HCT116 (cell line): ENCODE results near the gene MAP2K1. TPM values are rescaled to one million over a fixed set of nuclear protein-coding genes. Genes with fewer than 3 reads are reported as not detected.

Experiments
- ATAC-seq: fragments of 200-7000 bp; cut with Tn5 transposase; 2 replicates; pipeline ENCODE4 v1.9.1; 2020; ENCODE audit warnings: mild to moderate bottlenecking, moderate library complexity
- BruUV-seq: library from RNA; stranded (reverse); fragments of 400-500 nt; replicated peaks from 2 replicates; lab custom pipeline; 2021; lab: Mats Ljungman, UMichigan
- CTCF ChIA-PET: fragments of 300-600 bp; sonication (Branson Sonifier 250); formaldehyde crosslinking; loops from one replicate; lab custom pipeline; 2021; ENCODE audit warnings: antibody characterized with exemption; lab: Charles Lee
- POLR2A ChIA-PET: fragments of 300-600, 350-600 bp; sonication (Branson Sonifier 250); formaldehyde crosslinking; loops from one replicate; lab custom pipeline; 2021; ENCODE audit warnings: antibody characterized with exemption; lab: Charles Lee
- RAD21 ChIA-PET, 2 experiments: fragments of 300-600 bp; sonication (Branson Sonifier 250); formaldehyde crosslinking; loops; one replicate each; lab custom pipeline; 2023; ENCODE audit warnings: low total read pairs in 2 of 2; ENCODE audit not compliant: uncharacterized antibody in 2 of 2, unreplicated experiment in 2 of 2, low non-redundant PET in 1 of 2; lab: Charles Lee
- DNase-seq: peaks from one replicate; pipeline ENCODE4 v3.0.0-alpha.2; 2010; ENCODE audit warnings: low read depth, low spot score
- H2AFZ ChIP-seq: fragments of 200-600 bp; shearing (Covaris generic), sonication (generic); 2 replicates; pipeline ENCODE4 v1.6.1; 2017; ENCODE audit warnings: low read depth, mixed run types, mixed read lengths, antibody characterized with exemption, low read length; ENCODE audit not compliant: poor library complexity, severe bottlenecking
- H3K27ac ChIP-seq: 2 replicates; pipeline ENCODE4 v1.5.1; 2012; ENCODE audit warnings: low read depth, low read length
- H3K27me3 ChIP-seq: fragments of 200-600 bp; sonication (generic); 2 replicates; pipeline ENCODE4 v1.6.1; 2016; ENCODE audit warnings: mixed run types, low read length, mixed read lengths; ENCODE audit not compliant: insufficient read depth
- H3K36me3 ChIP-seq, 2 experiments: fragments of 200-500 bp in 1 of 2; fragments of 200-600 bp in 1 of 2; sonication (Bioruptor generic) in 1 of 2; sonication (generic) in 1 of 2; 2 replicates each; pipeline versions ENCODE4 v1.5.1 to v1.6.1; 2014 to 2016; ENCODE audit warnings: low read length in 2 of 2, inconsistent platforms in 1 of 2, mixed read lengths in 1 of 2, mixed run types in 1 of 2; ENCODE audit not compliant: insufficient read depth in 2 of 2, control insufficient read depth in 1 of 2
- H3K4me1 ChIP-seq, 2 experiments: fragments of 200-600 bp in 1 of 2; sonication (generic) in 1 of 2; 2 replicates each; pipeline versions ENCODE4 v1.5.1 to v1.6.1; 2012 to 2017; ENCODE audit warnings: low read length in 2 of 2, inconsistent platforms in 1 of 2, mild to moderate bottlenecking in 1 of 2, mixed read lengths in 1 of 2, mixed run types in 1 of 2, moderate library complexity in 1 of 2; ENCODE audit not compliant: insufficient read depth in 2 of 2, control insufficient read depth in 1 of 2
- H3K4me2 ChIP-seq: fragments of 200-600 bp; sonication (generic); 2 replicates; pipeline ENCODE4 v1.6.1; 2017; ENCODE audit warnings: mixed run types, low read length, mixed read lengths
- H3K4me3 ChIP-seq, 2 experiments: fragments of 200-600 bp in 1 of 2; sonication (generic) in 1 of 2; replicated peaks in 1 of 2; 2 replicates each; pipeline ENCODE4 v1.5.1; 2011 to 2016; ENCODE audit warnings: low read length in 2 of 2, control low read depth in 1 of 2, low read depth in 1 of 2, mild to moderate bottlenecking in 1 of 2, mixed read lengths in 1 of 2, mixed run types in 1 of 2
- H3K79me2 ChIP-seq: fragments of 200-600 bp; sonication (generic); 2 replicates; pipeline ENCODE4 v1.6.1; 2017; ENCODE audit warnings: mild to moderate bottlenecking, mixed run types, low read length, moderate library complexity, mixed read lengths; ENCODE audit not compliant: insufficient read depth
- H3K9ac ChIP-seq: fragments of 200-600 bp; sonication (generic); 2 replicates; pipeline ENCODE4 v1.6.1; 2016; ENCODE audit warnings: low read length, mixed read lengths
- H3K9me2 ChIP-seq: fragments of 200-600 bp; sonication (generic), shearing (Covaris generic); 2 replicates; pipeline ENCODE4 v1.6.1; 2017; ENCODE audit warnings: mixed run types, mild to moderate bottlenecking, moderate library complexity; ENCODE audit not compliant: insufficient read depth
- H3K9me3 ChIP-seq, 2 experiments: fragments of 200-500 bp in 1 of 2; fragments of 200-600 bp in 1 of 2; sonication (Bioruptor generic) in 1 of 2; sonication (generic) in 1 of 2; 2 replicates each; pipeline ENCODE4 v1.6.1; 2014 to 2017; ENCODE audit warnings: low read length in 2 of 2, mixed read lengths in 2 of 2, inconsistent platforms in 1 of 2, low read depth in 1 of 2, mild to moderate bottlenecking in 1 of 2, mixed run types in 1 of 2, moderate library complexity in 1 of 2; ENCODE audit not compliant: control insufficient read depth in 1 of 2, insufficient read depth in 1 of 2
- H4K20me1 ChIP-seq: fragments of 200-600 bp; sonication (generic), shearing (Covaris generic); 2 replicates; pipeline ENCODE4 v1.6.1; 2017; ENCODE audit warnings: mixed run types, mild to moderate bottlenecking, moderate library complexity; ENCODE audit not compliant: insufficient read depth
- ATF3 ChIP-seq: IDR thresholded peaks from 2 replicates; pipeline ENCODE4 v1.6.1; 2012
- CBX3 ChIP-seq: IDR thresholded peaks from 2 replicates; pipeline ENCODE4 v1.6.1; 2012; ENCODE audit warnings: low read depth
- CEBPB ChIP-seq: IDR thresholded peaks from 2 replicates; pipeline ENCODE4 v1.6.1; 2012; ENCODE audit warnings: low read depth
- EGR1 ChIP-seq: IDR thresholded peaks from 2 replicates; pipeline ENCODE4 v1.6.1; 2012; ENCODE audit warnings: low read depth
- ELF1 ChIP-seq: IDR thresholded peaks from 2 replicates; pipeline ENCODE4 v1.6.1; 2012; ENCODE audit warnings: low read depth, borderline replicate concordance
- EZH2 ChIP-seq: fragments of 200-600 bp; sonication (generic); IDR thresholded peaks from 2 replicates; pipeline ENCODE4 v1.6.1; 2017; ENCODE audit warnings: antibody characterized with exemption, mixed run types
- FOSL1 ChIP-seq: IDR thresholded peaks from 2 replicates; pipeline ENCODE4 v1.6.1; 2012; ENCODE audit warnings: low read depth
- JUND ChIP-seq: IDR thresholded peaks from 2 replicates; pipeline ENCODE4 v1.6.1; 2012
- POLR2A ChIP-seq: IDR thresholded peaks from 2 replicates; pipeline ENCODE4 v1.7.0; 2011; ENCODE audit warnings: borderline replicate concordance; ENCODE audit not compliant: insufficient read depth, insufficient read length; ENCODE audit errors: extremely low read depth
- POLR2AphosphoS5 ChIP-seq: IDR thresholded peaks from 2 replicates; pipeline ENCODE4 v1.6.1; 2011; ENCODE audit warnings: mild to moderate bottlenecking, low read depth, low read length, moderate library complexity
- REST ChIP-seq: IDR thresholded peaks from 2 replicates; pipeline ENCODE4 v1.6.1; 2012; ENCODE audit warnings: low read depth
- SIN3A ChIP-seq: IDR thresholded peaks from 2 replicates; pipeline ENCODE4 v1.6.1; 2012; ENCODE audit warnings: low read depth
- SP1 ChIP-seq: IDR thresholded peaks from 2 replicates; pipeline ENCODE4 v1.6.1; 2012; ENCODE audit warnings: low read depth
- TCF7L2 ChIP-seq: IDR thresholded peaks from 2 replicates; pipeline ENCODE4 v1.7.0; 2011; ENCODE audit warnings: borderline replicate concordance, inconsistent platforms; ENCODE audit not compliant: insufficient read depth, insufficient read length; ENCODE audit errors: extremely low read depth
- YY1 ChIP-seq: IDR thresholded peaks from 2 replicates; pipeline ENCODE4 v1.6.1; 2011; ENCODE audit warnings: low read length, low read depth, moderate library complexity, mild to moderate bottlenecking; ENCODE audit not compliant: insufficient replicate concordance; ENCODE audit errors: extremely low read depth
- ZFX ChIP-seq: fragments of 450-650 bp; IDR thresholded peaks from 2 replicates; pipeline ENCODE4 v1.6.1; 2017
- intact Hi-C: fragments of 100-400 bp; cut with micrococcal nuclease; formaldehyde crosslinking; loops from 2 replicates; pipeline ENCODE4 v1.10.0; 2022
- total RNA-seq: library from RNA; stranded (reverse); gene quantifications from one replicate; pipeline ENCODE4 v1.2.1, GENCODE V29; 2021; ENCODE audit not compliant: unreplicated experiment

Gene MAP2K1
- total RNA-seq, 1 experiment from 2014 or later, result 52.3 TPM

- TF ChIP-seq CEBPB (no peak), REST (no peak), TCF7L2 (no peak), POLR2AphosphoS5 (no peak), YY1 (no peak), FOSL1 (no peak), EZH2 (no peak)
- TF ChIP-seq, all 23 proteins: peak for 0
Observed at GRCh38 chr15:66440501-66440900, 53.8 kb downstream of the MAP2K1 start (continued).

- POLR2A ChIA-PET, result interaction anchor here (0.5 kb wide), 1 partner anchor 85 kb away, joined by 4 read pairs; no protein-coding TSS in a partner anchor
- intact Hi-C loops, result no loop called here
- H3K79me2 ChIP-seq, result no peaks in the 10 kb centered on the region
Observed at GRCh38 chr15:66452420-66452819, 65.7 kb downstream of the MAP2K1 start.

More at GRCh38 chr15:66452420-66452819, 65.7 kb downstream of the MAP2K1 start:
- H3K9me3 ChIP-seq, result no peaks in the 10 kb centered on the region
- no peaks in the 10 kb centered on the region for H4K20me1 ChIP-seq
- no TSS peak for BruUV-seq
- DNase-seq, result no peak
- CTCF ChIA-PET, result no interaction called here
- H3K4me2 ChIP-seq, result no peak overlapping the region
- no peak overlapping the region for H2AFZ ChIP-seq
- TF ChIP-seq REST (no peak), YY1 (no peak), POLR2A (no peak), TCF7L2 (no peak), JUND (no peak), EZH2 (no peak), ZFX (no peak), CEBPB (no peak), ELF1 (no peak), SP1 (no peak), EGR1 (no peak), CBX3 (no peak), ATF3 (no peak), SIN3A (no peak)
- peaks cover 0 to 6% of the 10 kb centered on the region in 2 experiments; a peak in 1 of 4 replicates for H3K36me3 ChIP-seq
- no peaks in the 10 kb centered on the region for H3K27me3 ChIP-seq
- no peak for ATAC-seq
- no peak overlapping the region for H3K9ac ChIP-seq
- H3K27ac ChIP-seq, result no peak overlapping the region
- no peaks in the 10 kb centered on the region for H3K9me2 ChIP-seq
- RAD21 ChIA-PET, result no interaction called here
- peaks cover 12 to 29% of the 10 kb centered on the region in 2 experiments for H3K4me1 ChIP-seq
- H3K4me3 ChIP-seq, result no peak overlapping the region
